ENCODE data around the gene USP11.

- no peak for TF ChIP-seq CTCF (IDR thresholded peaks at IDR 0.05; ENCODE audit: low read depth, low read length, poor library complexity, severe bottlenecking)
- TF ChIP-seq EZH2phosphoT487 (IDR thresholded peaks at IDR 0.05; ENCODE audit: borderline replicate concordance, low read length): no peak
These were observed 39.2 kb downstream of the USP11 start for GRCh38 chrX:47272013-47272408.

Measured in DOHH2 (cell line).